SH-SY5Y (cell line): ENCODE data around the gene KRTAP5-4.

Source experiments
- GATA2 ChIP-seq: IDR thresholded peaks from 2 replicates; pipeline ENCODE4 v1.6.1; 2011; ENCODE audit warnings: mild to moderate bottlenecking, low read depth, low read length
- GATA3 ChIP-seq: IDR thresholded peaks from 2 replicates; pipeline ENCODE4 v1.6.1; 2011; ENCODE audit warnings: low read depth, mild to moderate bottlenecking, low read length, moderate library complexity

DNA sequence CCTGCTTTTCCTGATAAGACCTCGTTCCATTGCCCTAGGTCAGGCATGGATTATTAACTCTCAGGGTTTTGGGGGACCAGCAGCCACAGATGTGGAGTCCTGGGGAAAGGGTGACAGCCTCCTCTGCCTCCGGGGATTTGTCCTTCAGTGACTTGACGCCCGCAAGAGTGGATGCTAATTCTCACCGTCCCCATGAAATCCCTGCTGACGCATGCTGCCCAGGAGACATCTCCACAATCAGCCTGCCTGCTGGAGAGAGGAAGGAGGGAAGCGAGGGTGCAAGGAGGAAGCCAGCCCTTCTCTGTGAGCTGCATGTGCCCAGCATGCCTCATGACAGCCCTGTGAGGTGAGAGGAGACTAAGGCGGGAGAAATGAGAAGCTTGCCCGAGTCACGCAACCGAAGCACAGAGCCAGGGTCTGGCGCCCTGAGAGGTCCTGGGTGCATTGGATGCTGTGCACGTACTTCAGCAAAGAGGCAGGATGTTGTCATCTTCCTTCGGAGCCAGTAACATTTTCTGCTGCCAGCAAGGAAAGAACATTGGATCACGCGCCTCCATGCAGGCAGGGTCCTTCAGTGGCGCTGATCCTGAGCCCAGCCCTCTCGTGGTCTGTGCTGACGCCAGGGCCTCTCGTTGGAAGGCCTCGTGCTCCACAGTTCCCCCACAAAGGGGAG is 47.7 kb upstream of the KRTAP5-4 start:
- no peak for TF ChIP-seq GATA3
- no peak for TF ChIP-seq GATA2
